GM12878 (cell line): Measurements from ENCODE around the gene C1orf174. TPM values are rescaled to one million over a fixed set of nuclear protein-coding genes. Genes with fewer than 3 reads are reported as not detected.

Experiments
- ATAC-seq: fragments of 200-7000 bp; cut with Tn5 transposase; 3 replicates; pipeline ENCODE4 v1.9.1; 2020; ENCODE audit warnings: mild to moderate bottlenecking, moderate library complexity
- BruUV-seq: library from RNA; stranded (reverse); fragments of 400-500 nt; replicated peaks from 2 replicates; lab custom pipeline; 2021; lab: Mats Ljungman, UMichigan
- CTCF ChIA-PET: fragments of 300-600 bp; sonication (Branson Sonifier 250); formaldehyde crosslinking; extraction: SDS; loops from one replicate; lab custom pipeline; 2021; ENCODE audit warnings: inconsistent platforms; lab: Yijun Ruan, JAX
- POLR2A ChIA-PET: fragments of 350-600 bp; formaldehyde crosslinking; extraction: SDS; loops from one replicate; lab custom pipeline; 2021; ENCODE audit warnings: inconsistent platforms; lab: Charles Lee
- RAD21 ChIA-PET: fragments of 300-600 bp; sonication (Branson Sonifier 250); formaldehyde crosslinking; loops from one replicate; lab custom pipeline; 2023; ENCODE audit warnings: antibody characterized with exemption; ENCODE audit not compliant: unreplicated experiment; lab: Charles Lee
- SMC1A ChIA-PET: fragments of 300-600 bp; sonication (Branson Sonifier 250); formaldehyde crosslinking; loops from one replicate; lab custom pipeline; 2023; ENCODE audit not compliant: unreplicated experiment, uncharacterized antibody; lab: Charles Lee
- DNase-seq: peaks from one replicate; pipeline ENCODE4 v3.0.0-alpha.2; 2011; ENCODE audit warnings: low read depth, low spot score
- FAIRE-seq: peaks from 3 replicates; lab custom pipeline; 2011; peaks lifted over from hg19 to GRCh38; lab: Jason Lieb, UNC
- H2AFZ ChIP-seq: 2 replicates; pipeline ENCODE4 v1.6.0; 2011; ENCODE audit warnings: low read depth, low read length, control low read depth; ENCODE audit not compliant: control insufficient read depth
- H3K27ac ChIP-seq: 2 replicates; pipeline ENCODE4 v1.5.1; 2011; ENCODE audit warnings: control low read depth; ENCODE audit not compliant: control insufficient read depth, insufficient read depth
- H3K27me3 ChIP-seq, 2 experiments: replicated peaks in 1 of 2; 2 replicates each; pipeline versions ENCODE4 v1.6.0 to v1.6.1; 2011; ENCODE audit warnings: low read length in 1 of 2; ENCODE audit not compliant: control insufficient read depth in 2 of 2, insufficient read depth in 2 of 2
- H3K36me3 ChIP-seq, 2 experiments: 2 replicates each; pipeline ENCODE4 v1.5.1; 2011; ENCODE audit warnings: low read length in 1 of 2; ENCODE audit not compliant: control insufficient read depth in 2 of 2, insufficient read depth in 2 of 2
- H3K4me1 ChIP-seq: 2 replicates; pipeline ENCODE4 v1.6.1; 2011; ENCODE audit warnings: mild to moderate bottlenecking, low read length, moderate library complexity, mixed read lengths; ENCODE audit not compliant: control insufficient read depth, insufficient read depth
- H3K4me2 ChIP-seq: 2 replicates; pipeline ENCODE4 v1.6.0; 2011; ENCODE audit warnings: control low read depth; ENCODE audit not compliant: control insufficient read depth, insufficient read depth
- H3K4me3 ChIP-seq: fragments of 200-600 bp; sonication (generic); 2 replicates; pipeline ENCODE4 v1.5.1; 2016
- H3K79me2 ChIP-seq: 2 replicates; pipeline ENCODE4 v1.6.0; 2011; ENCODE audit warnings: low read length; ENCODE audit not compliant: control insufficient read depth, insufficient read depth
- H3K9ac ChIP-seq: 2 replicates; pipeline ENCODE4 v1.8.0; 2011; ENCODE audit warnings: low read length, control low read depth, mixed read lengths; ENCODE audit not compliant: control insufficient read depth, insufficient read depth
- H3K9me3 ChIP-seq: replicated peaks from 3 replicates; pipeline ENCODE4 v1.5.1; 2011; ENCODE audit warnings: mild to moderate bottlenecking, low read length; ENCODE audit not compliant: control insufficient read depth, insufficient read depth
- H4K20me1 ChIP-seq: 2 replicates; pipeline ENCODE4 v1.6.0; 2011; ENCODE audit not compliant: control insufficient read depth, insufficient read depth
- CBX3 ChIP-seq: fragments of 200-600 bp; sonication (generic); IDR thresholded peaks from 2 replicates; pipeline ENCODE4 v1.6.1; 2016; ENCODE audit warnings: low read depth, borderline replicate concordance
- CEBPZ ChIP-seq: fragments of 150-350 bp; IDR thresholded peaks from 2 replicates; pipeline ENCODE4 v1.6.1; 2016; ENCODE audit warnings: low read depth, low read length
- CHD1 ChIP-seq: IDR thresholded peaks from 2 replicates; pipeline ENCODE4 v1.6.1; 2012; ENCODE audit warnings: low read depth, low read length, improper control_type of control experiment
- CHD2 ChIP-seq: IDR thresholded peaks from 2 replicates; pipeline ENCODE4 v1.6.1; 2011; ENCODE audit warnings: low read depth, low read length, improper control_type of control experiment, borderline replicate concordance
- HCFC1 ChIP-seq: fragments of 150-350 bp; IDR thresholded peaks from 2 replicates; pipeline ENCODE4 v1.6.1; 2014; ENCODE audit warnings: low read length
- MEF2A ChIP-seq: IDR thresholded peaks from 2 replicates; pipeline ENCODE4 v1.6.1; 2011; ENCODE audit warnings: low read depth, mild to moderate bottlenecking, low read length, moderate library complexity; ENCODE audit not compliant: insufficient read depth
- MXI1 ChIP-seq: fragments of 150-350 bp; IDR thresholded peaks from 2 replicates; pipeline ENCODE4 v1.6.1; 2011; ENCODE audit warnings: low read depth, mild to moderate bottlenecking, inconsistent platforms, low read length, improper control_type of control experiment
- NFXL1 ChIP-seq: fragments of 450-650 bp; IDR thresholded peaks from 2 replicates; pipeline ENCODE4 v1.6.1; 2017; ENCODE audit warnings: antibody characterized with exemption, mild to moderate bottlenecking, borderline replicate concordance
- NR2C2 ChIP-seq: IDR thresholded peaks from 2 replicates; pipeline ENCODE4 v1.6.1; 2011; ENCODE audit warnings: borderline replicate concordance, low read depth; ENCODE audit not compliant: control insufficient read depth, insufficient read length
- SPI1 ChIP-seq: IDR thresholded peaks from 2 replicates; pipeline ENCODE4 v1.6.1; 2011; ENCODE audit warnings: low read depth, mild to moderate bottlenecking, low read length, moderate library complexity, borderline replicate concordance; ENCODE audit not compliant: insufficient read depth
- ZNF274 ChIP-seq: IDR thresholded peaks from one replicate; pipeline ENCODE4 v1.8.0; 2011; ENCODE audit not compliant: insufficient read length, insufficient read depth
- WGBS: methylation state at CpG from one replicate; pipeline ENCODE4 v1.1.6; 2016; ENCODE audit warnings: low lambda C conversion rate; ENCODE audit not compliant: insufficient replicate concordance, insufficient coverage; ENCODE audit errors: missing lambda C conversion rate; 5-methylcytosine and 5-hydroxymethylcytosine counted together
- in situ Hi-C: fragments of 300-500 bp; cut with MboI; formaldehyde crosslinking; loops from 9 replicates; pipeline ENCODE4 v1.14.3; 2018; ENCODE audit warnings: mixed read lengths
- intact Hi-C: fragments of 100-400 bp; cut with micrococcal nuclease; formaldehyde crosslinking; loops from one replicate; pipeline ENCODE4 v1.14.2; 2022; ENCODE audit not compliant: unreplicated experiment
- polyA plus RNA-seq, 11 experiments: library from polyadenylated mRNA; depleted of rRNA in 4 of 11; unstranded in 6 of 11; stranded (reverse) in 5 of 11; fragments of >200 nt; fragmentation: Nextera tagmentation in 4 of 11; fragmentation: Illumina TruSeq in 1 of 11; extraction: Ambion mirVana in 4 of 11; extraction: Trizol in 1 of 11; gene quantifications; 1 replicate in 1 of 11; 2 replicates in 10 of 11; pipeline versions ENCODE4 v1.2.1 to v1.2.3, GENCODE V29; 2011 to 2016; ENCODE audit warnings: inconsistent platforms in 2 of 11, missing spikeins in 2 of 11, low read depth in 1 of 11
- total RNA-seq, 4 experiments: library from RNA; depleted of rRNA in 3 of 4; stranded (reverse); fragments of >200 nt in 3 of 4; fragmentation: Illumina TruSeq in 1 of 4; extraction: Trizol in 1 of 4; gene quantifications; 2 replicates each; pipeline versions ENCODE4 v1.2.1 to v1.2.3, GENCODE V29; 2013 to 2021

C1orf174 gene
- total and polyA plus RNA-seq, 10 of the 15 experiments (the other 5 are each of a cell fraction or from before 2014, with no cell fraction given) = 17.5 to 35.4 (median 25.1) TPM

GRCh38 chr1:3923378-3924185 is 23.5 kb upstream of the C1orf174 start:
- TF ChIP-seq CBX3 (no peak), NFXL1 (no peak), CHD2 (no peak)
- H4K20me1 ChIP-seq = no peaks in the 10 kb centered on the region
- FAIRE-seq (no peak), ATAC-seq (no peak), DNase-seq (no peak)
- intact Hi-C loops = no loop called here
- H3K36me3 ChIP-seq = no peaks in the 10 kb centered on the region
- H3K4me2 ChIP-seq = no peak overlapping the region
- RAD21 ChIA-PET = no interaction called here
- H2AFZ ChIP-seq = no peak overlapping the region
- no TSS peak for BruUV-seq
- H3K4me3 ChIP-seq = no peak overlapping the region
- POLR2A ChIA-PET = no interaction called here
- H3K79me2 ChIP-seq = no peaks in the 10 kb centered on the region
- no peak overlapping the region for H3K27ac ChIP-seq
- no peak overlapping the region for H3K9ac ChIP-seq
- SMC1A ChIA-PET = no interaction called here
- in situ Hi-C loops = no loop called here
- no peaks in the 10 kb centered on the region for H3K4me1 ChIP-seq
- no peaks in the 10 kb centered on the region; the same call in 2 of the 3 replicates for H3K9me3 ChIP-seq
- CTCF ChIA-PET = no interaction called here
- no peaks in the 10 kb centered on the region; a peak in 1 of 4 replicates for H3K27me3 ChIP-seq
- 48% methylated on average over 25 of the region's 25 CpGs for WGBS

- intact Hi-C loops = no loop called here
- no peaks in the 10 kb centered on the region for H3K36me3 ChIP-seq
- H3K9ac ChIP-seq = no peak overlapping the region
- in situ Hi-C loops = no loop called here
- no peak overlapping the region for H3K4me3 ChIP-seq
- H3K79me2 ChIP-seq = no peaks in the 10 kb centered on the region
- no peak; the same call in 2 of the 3 replicates for ATAC-seq
- no TSS peak for BruUV-seq
- no peak overlapping the region for H3K27ac ChIP-seq
- no peak for DNase-seq
- no peak overlapping the region for H2AFZ ChIP-seq
- POLR2A ChIA-PET = no interaction called here
- WGBS = 14% methylated on average over 6 of the region's 6 CpGs
- RAD21 ChIA-PET = interaction anchor here (1.0 kb wide), 1 partner anchor 15 kb away, joined by 3 read pairs; no protein-coding TSS in a partner anchor
- H3K4me1 ChIP-seq = no peaks in the 10 kb centered on the region
- H3K4me2 ChIP-seq = no peak overlapping the region
- no peaks in the 10 kb centered on the region; a peak in 1 of 4 replicates for H3K27me3 ChIP-seq
- H3K9me3 ChIP-seq = no peaks in the 10 kb centered on the region; the same call in 2 of the 3 replicates
- no peaks in the 10 kb centered on the region for H4K20me1 ChIP-seq
- FAIRE-seq = no peak
- SMC1A ChIA-PET = interaction anchor here (0.6 kb wide), 1 partner anchor 45 kb away, joined by 3 read pairs; no protein-coding TSS in a partner anchor
- CTCF ChIA-PET = interaction anchor here (0.6 kb wide), 1 partner anchor 9 kb away, joined by 3 read pairs; no protein-coding TSS in a partner anchor
- TF ChIP-seq HCFC1 = no peak
- no peak for TF ChIP-seq MXI1
- TF ChIP-seq MEF2A = no peak
- TF ChIP-seq SPI1 = no peak
- no peak for TF ChIP-seq NR2C2
- TF ChIP-seq CEBPZ = no peak
- TF ChIP-seq CHD1 = no peak
- no peak for TF ChIP-seq ZNF274
Measured at GRCh38 chr1:3922851-3923250, 22.8 kb upstream of the C1orf174 start.
